OCI-LY1 (cell line): ENCODE results near the gene PLEKHA8.

Experiments used
- CTCF ChIP-seq: fragments of 200-600 bp; sonication (generic), shearing (Covaris generic); IDR thresholded peaks from 2 replicates; pipeline ENCODE4 v1.5.1; 2017; ENCODE audit warnings: mild to moderate bottlenecking, antibody characterized with exemption, low read length, moderate library complexity, mixed read lengths
- EZH2 ChIP-seq: fragments of 200-600 bp; sonication (generic), shearing (Covaris generic); IDR thresholded peaks from 2 replicates; pipeline ENCODE4 v1.8.0; 2017; ENCODE audit warnings: borderline replicate concordance, mixed run types, mild to moderate bottlenecking, antibody characterized with exemption, low read length, moderate library complexity, mixed read lengths

- no peak for TF ChIP-seq CTCF
- no peak for TF ChIP-seq EZH2
These were observed 24.9 kb downstream of the PLEKHA8 start for GRCh38 chr7:30053068-30053467.
